H9 (cell line): ENCODE results near the gene RBBP4. TPM values are rescaled to one million over a fixed set of nuclear protein-coding genes. Genes with fewer than 3 reads are reported as not detected.

ENCODE experiments used
- DNase-seq: peaks from one replicate; pipeline ENCODE4 v3.0.0-alpha.2; 2017
- H2AFZ ChIP-seq: one replicate; pipeline ENCODE4 v1.6.1; 2013; ENCODE audit warnings: mild to moderate bottlenecking, low read length, control low read depth, moderate library complexity
- H2AK5ac ChIP-seq: 2 replicates; pipeline ENCODE4 v1.6.1; 2013; ENCODE audit warnings: low read length, control low read depth, mixed read lengths; ENCODE audit not compliant: insufficient read length
- H2BK120ac ChIP-seq: one replicate; pipeline ENCODE4 v1.6.1; 2013; ENCODE audit warnings: low read depth, mild to moderate bottlenecking, low read length, control low read depth, inconsistent platforms; ENCODE audit not compliant: poor library complexity, severe bottlenecking
- H2BK12ac ChIP-seq: 2 replicates; pipeline ENCODE4 v1.6.1; 2013; ENCODE audit warnings: low read length, control low read depth, mixed read lengths, low read depth; ENCODE audit not compliant: insufficient read length
- H2BK15ac ChIP-seq: 2 replicates; pipeline ENCODE4 v1.6.1; 2013; ENCODE audit warnings: low read depth, low read length, control low read depth
- H2BK20ac ChIP-seq: one replicate; pipeline ENCODE4 v1.6.1; 2013; ENCODE audit warnings: low read depth, mild to moderate bottlenecking, low read length, control low read depth, inconsistent platforms; ENCODE audit not compliant: poor library complexity, severe bottlenecking
- H2BK5ac ChIP-seq: 2 replicates; pipeline ENCODE4 v1.6.1; 2013; ENCODE audit warnings: low read length, control low read depth, mixed read lengths; ENCODE audit not compliant: insufficient read length
- H3K14ac ChIP-seq: 2 replicates; pipeline ENCODE4 v1.6.1; 2013; ENCODE audit warnings: low read length, control low read depth; ENCODE audit not compliant: insufficient read depth
- H3K18ac ChIP-seq: 2 replicates; pipeline ENCODE4 v1.6.1; 2013; ENCODE audit warnings: low read depth, mild to moderate bottlenecking, mixed read lengths, low read length, control low read depth; ENCODE audit not compliant: insufficient read length
- H3K23ac ChIP-seq: 2 replicates; pipeline ENCODE4 v1.6.1; 2013; ENCODE audit warnings: low read length, control low read depth, mixed read lengths, low read depth; ENCODE audit not compliant: insufficient read length
- H3K23me2 ChIP-seq: 2 replicates; pipeline ENCODE4 v1.6.1; 2013; ENCODE audit warnings: low read depth, mild to moderate bottlenecking, mixed read lengths, low read length, control low read depth; ENCODE audit not compliant: insufficient read length, poor library complexity, severe bottlenecking
- H3K27ac ChIP-seq: 2 replicates; pipeline ENCODE4 v1.5.1; 2013; ENCODE audit warnings: low read length, control low read depth, mixed read lengths, low read depth; ENCODE audit not compliant: insufficient read length
- H3K27me3 ChIP-seq: 2 replicates; pipeline ENCODE4 v1.6.1; 2013; ENCODE audit warnings: low read length, control low read depth, inconsistent platforms; ENCODE audit not compliant: insufficient read depth
- H3K4ac ChIP-seq: 2 replicates; pipeline ENCODE4 v1.6.1; 2013; ENCODE audit warnings: low read depth, mild to moderate bottlenecking, control low read depth, inconsistent platforms, low read length, moderate library complexity
- H3K4me1 ChIP-seq: 2 replicates; pipeline ENCODE4 v1.6.1; 2013; ENCODE audit warnings: low read length, control low read depth, inconsistent platforms; ENCODE audit not compliant: insufficient read depth
- H3K4me2 ChIP-seq: 2 replicates; pipeline ENCODE4 v1.6.1; 2013; ENCODE audit warnings: low read length, control low read depth, mixed read lengths; ENCODE audit not compliant: insufficient read length, insufficient read depth
- H3K56ac ChIP-seq: 2 replicates; pipeline ENCODE4 v1.6.1; 2013; ENCODE audit warnings: low read depth, mild to moderate bottlenecking, mixed read lengths, low read length, control low read depth; ENCODE audit not compliant: insufficient read length
- H3K79me1 ChIP-seq: 2 replicates; pipeline ENCODE4 v1.6.1; 2013; ENCODE audit warnings: low read depth, mild to moderate bottlenecking, moderate library complexity, low read length, control low read depth, inconsistent platforms; ENCODE audit not compliant: insufficient read depth, poor library complexity, severe bottlenecking
- H3K79me2 ChIP-seq: 2 replicates; pipeline ENCODE4 v1.6.1; 2013; ENCODE audit warnings: low read length, control low read depth, inconsistent platforms; ENCODE audit not compliant: insufficient read depth
- H3K9ac ChIP-seq: 2 replicates; pipeline ENCODE4 v1.6.1; 2013; ENCODE audit warnings: low read length, control low read depth, mixed read lengths; ENCODE audit not compliant: insufficient read length; ENCODE audit errors: extremely low read depth
- H3K9me3 ChIP-seq: one replicate; pipeline ENCODE4 v1.6.1; 2013; ENCODE audit warnings: low read depth, low read length, inconsistent platforms; ENCODE audit not compliant: control insufficient read depth
- H3T11ph ChIP-seq: one replicate; pipeline ENCODE4 v1.6.1; 2013; ENCODE audit warnings: mild to moderate bottlenecking, low read length, control low read depth, inconsistent platforms
- H4K20me1 ChIP-seq: one replicate; pipeline ENCODE4 v1.6.1; 2013; ENCODE audit not compliant: control insufficient read depth, insufficient read length, insufficient read depth
- H4K5ac ChIP-seq: 2 replicates; pipeline ENCODE4 v1.6.1; 2013; ENCODE audit warnings: low read depth, mild to moderate bottlenecking, mixed read lengths, low read length, control low read depth; ENCODE audit not compliant: insufficient read length
- H4K8ac ChIP-seq: replicated peaks from 2 replicates; pipeline ENCODE4 v1.6.1; 2013; ENCODE audit warnings: low read length, control low read depth, mixed read lengths, low read depth; ENCODE audit not compliant: insufficient read length
- H4K91ac ChIP-seq: 2 replicates; pipeline ENCODE4 v1.6.1; 2013; ENCODE audit warnings: low read depth, mild to moderate bottlenecking, moderate library complexity, mixed read lengths, low read length, control low read depth; ENCODE audit not compliant: insufficient read length
- H3K27ac Mint-ChIP-seq, 3 experiments: 2 replicates in 2 of 3; 3 replicates in 1 of 3; pipeline ENCODE4 v1.8.0; 2020 to 2021; ENCODE audit warnings: mixed read lengths in 3 of 3, mild to moderate bottlenecking in 1 of 3, moderate library complexity in 1 of 3
- H3K27me3 Mint-ChIP-seq: 2 replicates; pipeline ENCODE4 v1.8.0; 2021; ENCODE audit warnings: low read depth, mild to moderate bottlenecking, moderate library complexity, mixed read lengths
- H3K36me3 Mint-ChIP-seq, 3 experiments: 2 replicates in 2 of 3; 3 replicates in 1 of 3; pipeline ENCODE4 v1.8.0; 2020 to 2021; ENCODE audit warnings: low read depth in 3 of 3, mixed read lengths in 3 of 3; ENCODE audit not compliant: insufficient read depth in 1 of 3
- H3K4me1 Mint-ChIP-seq, 2 experiments: 2 replicates each; pipeline ENCODE4 v1.8.0; 2020; ENCODE audit warnings: mixed read lengths in 2 of 2
- H3K4me3 Mint-ChIP-seq, 2 experiments: 2 replicates in 1 of 2; 3 replicates in 1 of 2; pipeline ENCODE4 v1.8.0; 2020 to 2021; ENCODE audit warnings: mild to moderate bottlenecking in 2 of 2, mixed read lengths in 2 of 2, moderate library complexity in 1 of 2
- H3K9me3 Mint-ChIP-seq, 2 experiments: 2 replicates in 1 of 2; 3 replicates in 1 of 2; pipeline ENCODE4 v1.8.0; 2020; ENCODE audit warnings: mild to moderate bottlenecking in 2 of 2, mixed read lengths in 2 of 2, moderate library complexity in 1 of 2
- WGBS: extraction: QIAGEN DNeasy Blood & Tissue Kit; methylation state at CpG from one replicate; pipeline ENCODE4 v1.1.7; 2013; ENCODE audit warnings: missing lambda C conversion rate, low lambda C conversion rate, mixed read lengths; ENCODE audit not compliant: insufficient read length; ENCODE audit errors: extremely low coverage; 5-methylcytosine and 5-hydroxymethylcytosine counted together
- total RNA-seq: library from RNA; stranded (reverse); gene quantifications from 2 replicates; pipeline ENCODE4 v1.2.1, GENCODE V29; 2021
- TF ChIP-seq, protein P1 (sequence below): fragments of 200-600 bp; sonication (generic); conservative IDR thresholded peaks from 3 replicates; pipeline ENCODE4 v1.8.0; 2021; ENCODE audit warnings: antibody characterized with exemption, mild to moderate bottlenecking

RBBP4 gene
- total RNA-seq, 1 experiment from 2014 or later: 416 TPM

DNA sequence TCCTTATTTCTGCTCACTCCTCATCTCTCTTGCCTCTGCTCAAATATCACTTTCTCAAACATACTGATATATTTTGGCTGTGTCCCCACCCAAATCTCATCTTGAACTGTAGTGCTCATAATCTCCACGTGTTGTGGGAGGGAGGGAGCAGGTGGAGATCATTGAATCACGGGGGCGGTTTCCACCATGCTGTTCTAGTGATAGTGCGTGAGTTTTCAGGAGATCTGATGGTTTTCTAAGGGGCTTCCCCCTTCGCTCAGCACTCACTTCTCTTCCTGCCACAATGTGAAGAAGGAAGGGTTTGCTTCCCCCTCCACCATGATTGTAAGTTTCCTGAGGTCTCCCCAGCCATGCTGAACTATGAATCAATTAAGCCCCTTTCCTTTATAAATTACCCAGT lies 27.2 kb upstream of the RBBP4 start:
- Histone ChIP-seq H3T11ph (no peak overlapping the region), H2BK120ac (no peak overlapping the region), H2BK20ac (no peak overlapping the region), H3K4me2 (no peak overlapping the region), H4K20me1 (no peaks in the 10 kb centered on the region), H3K23me2 (no peaks in the 10 kb centered on the region), H3K9ac (no peak overlapping the region), H3K4me1 (no peaks in the 10 kb centered on the region), H3K79me1 (no peaks in the 10 kb centered on the region), H4K5ac (no peak overlapping the region), H2AFZ (no peak overlapping the region), H2BK15ac (no peak overlapping the region), H3K23ac (no peak overlapping the region), H3K18ac (no peak overlapping the region), H3K79me2 (no peaks in the 10 kb centered on the region), H4K91ac (no peak overlapping the region), H2AK5ac (no peak overlapping the region), H3K27ac (no peak overlapping the region), H3K27me3 (no peaks in the 10 kb centered on the region), H4K8ac (no peak overlapping the region), H3K56ac (no peak overlapping the region), H2BK12ac (no peak overlapping the region), H3K4ac (no peak overlapping the region), H3K14ac (no peak overlapping the region), H2BK5ac (no peak overlapping the region), H3K9me3 (no peaks in the 10 kb centered on the region)
- no CpG with 5 or more reads among the region's 5 CpGs for WGBS
- no peak for DNase-seq
- no peaks in the 10 kb centered on the region for H3K9me3 Mint-ChIP-seq
- TF ChIP-seq, protein P1, sequence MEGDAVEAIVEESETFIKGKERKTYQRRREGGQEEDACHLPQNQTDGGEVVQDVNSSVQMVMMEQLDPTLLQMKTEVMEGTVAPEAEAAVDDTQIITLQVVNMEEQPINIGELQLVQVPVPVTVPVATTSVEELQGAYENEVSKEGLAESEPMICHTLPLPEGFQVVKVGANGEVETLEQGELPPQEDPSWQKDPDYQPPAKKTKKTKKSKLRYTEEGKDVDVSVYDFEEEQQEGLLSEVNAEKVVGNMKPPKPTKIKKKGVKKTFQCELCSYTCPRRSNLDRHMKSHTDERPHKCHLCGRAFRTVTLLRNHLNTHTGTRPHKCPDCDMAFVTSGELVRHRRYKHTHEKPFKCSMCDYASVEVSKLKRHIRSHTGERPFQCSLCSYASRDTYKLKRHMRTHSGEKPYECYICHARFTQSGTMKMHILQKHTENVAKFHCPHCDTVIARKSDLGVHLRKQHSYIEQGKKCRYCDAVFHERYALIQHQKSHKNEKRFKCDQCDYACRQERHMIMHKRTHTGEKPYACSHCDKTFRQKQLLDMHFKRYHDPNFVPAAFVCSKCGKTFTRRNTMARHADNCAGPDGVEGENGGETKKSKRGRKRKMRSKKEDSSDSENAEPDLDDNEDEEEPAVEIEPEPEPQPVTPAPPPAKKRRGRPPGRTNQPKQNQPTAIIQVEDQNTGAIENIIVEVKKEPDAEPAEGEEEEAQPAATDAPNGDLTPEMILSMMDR: no peak
- H3K36me3 Mint-ChIP-seq: peaks cover 11 to 47% (median 33%) of the 10 kb centered on the region in 3 experiments; a peak in 6 of 7 replicates
- H3K4me1 Mint-ChIP-seq: no peaks in the 10 kb centered on the region
- no peak overlapping the region; a peak in 3 of 7 replicates for H3K27ac Mint-ChIP-seq
- no peaks in the 10 kb centered on the region for H3K27me3 Mint-ChIP-seq
- H3K4me3 Mint-ChIP-seq: no peak overlapping the region
